Activated effector memory CD4-positive, alpha-beta T cell treated with Interleukin-2 at 50 U/mL for 16 hours (primary cell): ENCODE data around the gene TMEM109.

Experiments used
- DNase-seq: peaks from one replicate; pipeline ENCODE4 v3.0.0-alpha.2; 2020

The TMEM109 gene

GRCh38 chr11:60928563-60929001, 14.6 kb downstream of the TMEM109 start:
- DNase-seq, result no peak

DNA sequence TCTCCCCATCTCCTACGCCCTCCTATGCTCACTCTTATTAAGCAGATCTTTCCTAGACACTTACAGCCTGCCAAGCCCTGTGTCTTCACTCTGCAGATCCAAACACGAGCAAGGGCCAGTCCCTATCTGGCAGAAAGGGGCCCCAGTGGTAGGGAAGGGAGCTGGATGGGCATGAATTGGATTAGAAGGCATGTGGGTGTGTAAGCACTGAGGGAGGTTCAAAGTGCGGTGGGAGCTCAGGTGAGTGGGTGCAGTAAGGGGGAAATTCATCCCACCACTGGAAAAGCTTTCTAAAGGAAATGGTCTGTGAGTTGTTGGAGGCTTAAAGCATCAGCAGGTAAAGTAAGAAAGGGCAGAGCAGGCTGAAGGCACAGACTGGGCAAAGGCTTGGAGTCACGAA, 15.8 kb downstream of the TMEM109 start:
- DNase-seq, result no peak

DNA sequence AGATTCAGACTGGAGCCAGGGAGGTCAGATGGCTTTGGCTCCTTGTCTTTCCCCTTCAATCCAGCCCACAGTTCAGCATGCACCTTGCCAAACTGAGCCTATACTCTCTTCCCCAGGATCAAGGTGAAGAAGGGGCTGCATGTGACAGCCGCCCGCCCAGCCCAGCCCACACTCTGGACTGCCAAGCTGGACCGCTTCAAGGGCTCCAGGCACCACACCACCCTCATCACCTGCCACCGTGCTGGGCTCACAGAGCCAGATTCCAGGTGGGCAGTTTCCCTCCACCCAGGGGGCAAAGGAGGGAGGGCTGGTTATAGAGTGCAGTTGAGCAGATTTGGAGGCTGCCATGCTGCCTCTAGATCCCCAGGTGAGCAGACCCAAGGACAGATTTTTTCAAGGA, 16.4 kb downstream of the TMEM109 start:
- DNase-seq, result no peak

DNA sequence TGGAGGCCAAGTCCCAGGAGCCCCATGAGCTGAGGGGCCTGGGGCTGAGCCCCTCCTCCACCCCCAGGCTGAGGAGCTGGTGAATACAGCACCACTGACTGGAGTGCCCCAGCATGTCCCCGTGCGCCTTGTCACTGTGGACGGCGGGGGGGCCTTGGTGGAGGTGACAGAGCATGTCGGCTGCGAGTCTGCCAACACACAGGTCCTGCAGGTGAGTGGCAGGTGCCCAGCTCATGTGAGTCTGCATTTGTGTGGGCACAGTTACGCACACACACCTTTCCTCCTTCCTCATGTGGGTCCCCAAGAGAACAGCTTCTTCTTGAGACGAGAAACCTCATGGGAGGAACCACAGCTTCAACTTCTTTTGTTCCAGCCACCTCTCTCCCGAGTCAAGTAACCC, 18.0 kb downstream of the TMEM109 start:
- no peak for DNase-seq

GRCh38 chr11:60932605-60933356, 18.8 kb downstream of the TMEM109 start:
- no peak for DNase-seq

- no peak for DNase-seq
Observed at GRCh38 chr11:60933416-60934123, 19.6 kb downstream of the TMEM109 start.

GRCh38 chr11:60934124-60934789, 20.3 kb downstream of the TMEM109 start:
- no peak for DNase-seq

GRCh38 chr11:60934790-60935605, 21.0 kb downstream of the TMEM109 start:
- no peak for DNase-seq

DNA sequence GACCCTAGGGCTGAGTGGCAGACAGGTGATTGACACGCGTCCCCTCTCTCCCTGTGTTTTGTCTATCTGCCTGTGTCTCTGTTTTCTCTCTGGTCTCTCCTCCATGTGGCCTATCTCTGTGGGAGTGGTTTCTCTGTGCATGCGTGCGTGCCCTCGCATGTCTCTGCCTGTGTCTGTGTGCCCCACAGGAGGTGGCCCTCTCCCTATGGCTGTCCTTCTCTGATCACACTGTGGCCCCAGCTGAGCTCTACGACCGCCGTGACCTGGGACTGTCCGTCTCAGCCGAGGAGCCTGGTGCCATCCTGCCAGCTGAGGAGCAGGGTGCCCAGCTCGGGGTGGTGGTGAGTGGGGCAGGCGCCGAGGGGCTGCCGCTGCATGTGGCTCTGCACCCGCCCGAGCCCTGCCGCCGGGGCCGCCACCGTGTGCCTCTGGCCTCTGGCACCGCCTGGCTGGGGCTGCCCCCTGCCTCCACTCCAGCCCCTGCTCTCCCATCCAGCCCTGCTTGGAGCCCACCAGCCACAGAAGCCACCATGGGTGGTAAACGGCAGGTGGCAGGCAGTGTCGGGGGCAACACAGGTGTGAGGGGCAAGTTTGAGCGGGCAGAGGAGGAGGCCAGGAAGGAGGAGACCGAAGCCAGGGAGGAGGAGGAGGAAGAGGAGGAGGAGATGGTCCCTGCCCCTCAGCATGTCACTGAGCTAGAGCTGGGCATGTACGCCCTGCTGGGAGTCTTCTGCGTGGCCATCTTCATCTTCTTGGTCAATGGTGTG, 21.9 kb downstream of the TMEM109 start:
- no peak for DNase-seq

- DNase-seq, result no peak
Observed at GRCh38 chr11:60936467-60937143, 22.6 kb downstream of the TMEM109 start.

DNA sequence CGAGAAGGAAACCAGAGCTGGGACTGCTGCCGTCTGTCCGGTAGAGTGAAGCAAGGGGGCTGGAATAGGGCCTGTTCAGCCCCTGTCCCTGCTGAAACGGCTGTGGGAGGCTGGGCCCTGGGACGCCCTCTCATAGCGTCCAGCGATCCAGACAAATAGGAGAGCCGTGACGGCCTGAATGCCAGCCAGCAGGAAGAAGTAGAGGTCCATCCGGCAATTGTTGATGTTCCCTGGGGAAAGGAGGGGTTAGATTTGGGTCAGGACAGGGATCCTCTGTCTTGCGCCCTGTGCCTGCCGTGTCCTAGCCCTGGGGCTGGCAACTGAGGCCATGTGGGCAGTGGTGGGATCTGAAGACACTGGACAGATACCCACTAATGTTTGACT, 23.2 kb downstream of the TMEM109 start:
- DNase-seq, result no peak

- DNase-seq, result no peak
Observed at GRCh38 chr11:60937811-60938210, 23.9 kb downstream of the TMEM109 start.

- no peak for DNase-seq
Observed at GRCh38 chr11:60938500-60938899, 24.5 kb downstream of the TMEM109 start.

DNA sequence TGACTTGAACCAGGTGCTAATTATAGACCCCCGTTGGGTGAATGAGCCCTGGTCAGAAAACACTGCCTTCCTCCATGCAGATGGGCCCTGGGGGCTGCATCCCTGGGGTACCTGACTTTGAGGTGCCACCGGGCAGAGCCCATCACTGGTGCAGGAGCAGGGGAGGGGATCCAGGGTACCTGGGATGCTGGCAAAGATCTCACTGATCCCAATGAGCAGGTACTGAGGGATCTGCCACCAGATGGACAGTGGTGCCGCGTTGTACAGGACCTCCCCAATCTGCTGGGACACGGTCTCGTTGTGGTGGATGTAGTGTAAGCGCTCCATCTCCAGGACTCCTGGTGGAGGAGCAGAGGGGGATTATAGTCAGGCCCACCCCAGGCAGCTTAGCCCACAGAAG, 25.3 kb downstream of the TMEM109 start:
- DNase-seq, result no peak

DNA sequence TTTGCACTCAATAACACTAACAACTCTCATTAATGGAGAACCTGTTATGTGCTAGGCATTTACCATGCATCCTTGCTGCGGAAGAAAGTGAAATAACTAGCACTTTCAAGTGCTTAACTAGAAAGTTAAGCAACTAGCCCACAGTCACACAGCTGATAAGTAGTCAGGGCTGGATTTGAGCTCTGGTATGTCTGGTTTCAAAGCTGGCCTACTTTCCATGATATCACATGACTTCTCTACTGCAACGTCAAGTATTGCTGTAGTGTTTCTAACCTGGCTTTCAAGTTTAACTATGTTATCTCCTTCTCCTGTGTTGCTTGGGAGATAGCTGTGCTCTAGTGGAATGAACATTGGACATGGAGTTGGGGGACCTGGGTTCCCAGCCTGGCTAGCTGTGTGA, 25.9 kb downstream of the TMEM109 start:
- no peak for DNase-seq

DNA sequence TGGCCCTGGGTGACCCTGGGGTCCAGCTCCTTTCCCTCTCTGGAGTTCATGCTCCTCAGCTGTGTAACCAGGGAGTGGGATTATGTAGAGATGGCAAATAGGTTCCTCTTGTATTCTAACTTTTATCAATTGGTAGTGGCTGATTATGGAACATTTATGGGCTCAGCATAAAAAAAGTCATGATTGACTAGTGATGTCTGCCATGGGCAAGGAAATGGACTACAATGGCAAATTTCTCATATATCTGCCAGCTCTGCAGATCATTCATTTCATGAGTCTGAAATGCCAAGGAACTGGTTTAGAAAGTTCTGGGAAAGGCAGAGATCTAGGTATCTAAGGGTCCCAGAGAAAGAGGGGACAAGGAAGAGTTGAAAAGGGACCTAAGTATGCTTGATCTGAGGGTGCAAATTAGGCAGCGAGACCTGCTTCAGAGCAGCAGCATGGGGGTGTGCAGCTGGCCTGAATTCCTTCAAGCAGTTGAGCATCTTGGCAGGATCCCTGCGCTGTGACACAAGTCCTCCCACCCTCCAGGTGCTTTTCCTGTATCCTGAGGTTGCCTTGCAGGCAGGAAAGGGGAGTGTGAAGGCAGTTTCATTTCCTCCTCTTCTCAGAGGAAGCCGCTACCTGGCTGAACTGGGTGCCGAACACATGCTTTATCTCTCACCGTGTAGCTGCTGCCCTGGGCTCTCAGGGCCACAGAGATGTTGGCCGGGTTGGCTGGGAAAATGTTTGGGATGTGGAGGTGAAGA, 27.6 kb downstream of the TMEM109 start:
- no peak for DNase-seq

DNA sequence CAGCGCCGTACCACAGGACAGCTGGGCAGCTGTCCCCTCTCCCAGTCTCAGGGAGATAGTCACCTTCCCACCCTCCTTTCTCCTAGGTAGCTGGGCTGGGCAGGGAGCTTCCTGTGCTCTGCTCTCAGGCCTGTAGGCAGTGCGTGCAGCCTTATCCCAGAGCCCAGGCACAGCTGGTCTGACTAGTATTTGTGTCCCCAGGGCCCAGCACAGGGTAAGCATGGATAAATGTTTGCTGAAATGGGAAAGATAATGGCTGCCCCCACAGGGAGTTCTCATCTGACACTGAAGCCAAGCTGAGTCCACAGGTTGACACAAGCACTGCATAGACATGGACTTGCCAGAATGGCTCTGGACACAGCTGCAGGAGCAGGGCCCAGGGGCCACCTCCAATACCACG, 28.3 kb downstream of the TMEM109 start:
- no peak for DNase-seq

GRCh38 chr11:60942970-60943565, 29.1 kb downstream of the TMEM109 start:
- no peak for DNase-seq

DNA sequence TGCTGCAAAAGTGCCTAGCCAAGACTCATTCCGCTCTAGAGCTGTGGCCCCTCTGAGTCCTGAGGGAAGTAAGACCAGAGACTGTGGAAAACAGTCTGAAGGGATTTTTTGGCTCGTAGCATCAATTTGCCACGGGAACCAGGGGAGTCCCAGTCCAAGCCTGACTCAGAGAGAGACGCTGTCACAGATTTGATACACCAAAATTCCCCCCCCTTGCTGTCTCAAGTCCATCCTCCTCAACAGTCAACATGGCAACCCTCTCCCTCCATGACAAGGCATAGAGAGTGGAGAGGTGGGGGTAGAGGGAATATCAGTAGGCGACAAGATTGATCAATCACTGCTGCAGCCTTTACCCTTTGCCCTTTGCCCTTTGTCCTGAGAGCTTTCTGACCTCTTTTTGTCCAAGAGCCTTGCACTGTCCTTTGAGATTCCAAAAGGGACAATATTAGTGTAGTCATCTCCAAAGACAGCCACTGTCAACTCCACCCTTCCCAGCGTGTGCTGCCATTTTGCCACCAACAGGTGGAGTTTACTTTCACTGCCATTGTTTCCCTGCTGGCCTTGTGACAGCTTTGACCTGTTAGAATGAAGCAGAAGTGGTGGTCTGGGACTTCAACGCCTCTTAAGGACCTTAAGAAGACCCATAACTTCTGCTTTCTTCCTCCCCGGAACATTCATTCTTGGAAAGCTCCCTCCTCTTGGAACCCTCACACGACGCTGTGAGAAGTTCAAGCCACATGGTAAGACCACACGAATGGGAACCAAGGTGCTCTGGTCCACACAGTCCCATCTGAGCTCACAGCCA, 30.7 kb downstream of the TMEM109 start:
- no peak for DNase-seq

DNA sequence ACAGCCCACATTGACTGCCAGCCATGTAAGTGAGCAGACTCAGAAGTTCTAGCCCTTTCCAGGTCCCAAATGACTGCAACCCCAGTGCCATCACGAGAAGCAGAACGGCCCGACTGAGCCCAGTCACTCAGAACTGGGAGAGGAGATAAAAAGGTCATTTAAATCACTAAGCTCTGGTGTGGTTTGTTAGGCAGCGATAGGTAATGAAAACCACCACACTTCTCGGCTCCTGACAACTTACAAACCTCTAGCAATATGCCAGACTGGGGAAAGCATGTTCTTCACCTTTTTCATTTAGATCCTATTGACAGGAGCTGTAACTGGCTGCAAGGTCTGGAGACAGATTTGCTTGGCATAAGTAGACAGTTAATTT, 31.3 kb downstream of the TMEM109 start:
- no peak for DNase-seq
